H1 (cell line): ENCODE results near the gene SLC6A20. TPM values are rescaled to one million over a fixed set of nuclear protein-coding genes. Genes with fewer than 3 reads are reported as not detected.

Experiments used
- CTBP2 ChIP-seq: IDR thresholded peaks from 2 replicates; pipeline ENCODE4 v1.7.0; 2011; ENCODE audit warnings: borderline replicate concordance, mild to moderate bottlenecking, moderate library complexity, mixed read lengths, low read length; ENCODE audit not compliant: insufficient read depth, insufficient read length
- MAFK ChIP-seq: IDR thresholded peaks from 2 replicates; pipeline ENCODE4 v1.6.1; 2012; ENCODE audit warnings: low read depth, mild to moderate bottlenecking, improper control_type of control experiment, low read length
- PHF8 ChIP-seq: fragments of 200-600 bp; sonication (generic); conservative IDR thresholded peaks from 2 replicates; pipeline ENCODE4 v1.7.1; 2012; ENCODE audit warnings: low read depth, mild to moderate bottlenecking, inconsistent platforms, low read length, moderate library complexity
- polyA plus RNA-seq, 7 experiments: library from polyadenylated mRNA; depleted of rRNA in 3 of 7; stranded (reverse) in 5 of 7; unstranded in 2 of 7; fragments of >200 nt in 5 of 7; fragments of 200-250 nt in 2 of 7; gene quantifications; 1 replicate in 5 of 7; 2 replicates in 1 of 7; 4 replicates in 1 of 7; pipeline versions ENCODE4 v1.2.1 to v1.2.3, GENCODE V29; 2011 to 2013; ENCODE audit warnings: missing spikeins in 2 of 7, mixed read lengths in 2 of 7
- total RNA-seq: library from RNA; stranded (reverse); fragmentation: NEBNext Ultra II Directional; extraction: Animal tissue kit (Norgen Biotek cat#: 25700); gene quantifications from 2 replicates; pipeline ENCODE4 v1.2.1, GENCODE V29; 2021

Gene SLC6A20
- total and polyA plus RNA-seq, 2 of the 8 experiments (the other 6 are each of a cell fraction or from before 2014, with no cell fraction given) = 0.05 TPM; not detected in 1

DNA sequence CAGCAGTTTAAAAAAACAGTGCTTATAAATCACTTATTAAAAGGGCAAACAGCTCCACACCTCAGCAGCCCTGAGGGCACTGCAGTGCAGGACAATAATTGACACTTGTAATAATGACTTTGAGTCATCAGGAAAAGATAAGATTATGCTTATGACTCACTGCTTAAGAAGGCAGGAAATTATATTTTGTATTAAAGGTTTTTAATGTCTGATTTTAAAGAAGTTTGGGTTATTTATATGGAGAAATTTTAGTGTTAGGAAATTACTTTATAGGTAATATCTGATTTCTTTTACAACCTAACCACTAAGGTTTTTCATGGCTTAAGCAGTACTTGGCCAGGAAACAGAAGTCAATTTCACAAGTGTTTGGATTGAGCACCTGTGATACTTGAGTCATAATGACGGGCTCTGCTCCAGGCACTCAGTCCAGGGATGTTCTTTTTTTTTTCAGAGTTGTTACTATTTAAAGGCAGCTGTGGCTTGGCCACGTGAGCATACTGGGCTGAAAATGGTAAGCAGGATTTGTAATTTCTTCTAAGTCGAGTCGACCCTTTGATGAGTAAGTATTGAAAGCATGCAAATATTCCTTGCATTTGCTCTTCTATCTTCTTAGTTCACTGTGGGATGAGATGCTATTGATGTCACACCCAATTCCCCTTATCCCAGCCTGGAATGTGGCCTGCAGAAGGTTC lies 21.6 kb upstream of the SLC6A20 start (continued):
- TF ChIP-seq PHF8 (no peak), CTBP2 (no peak), MAFK (no peak)
